Stimulated activated CD8-positive, alpha-beta memory T cell treated with anti-CD3 and anti-CD28 coated beads, Interleukin-15, amount 100 ng/mL, for 24 hours (primary cell): ENCODE results near the gene LRRC1.
"Not testable (repeated sequence)": the region's sequence is repeated elsewhere in the genome, so short reads cannot be mapped to it uniquely, and the experiment has no call there.

Experiments
- DNase-seq: peaks from one replicate; pipeline ENCODE4 v3.0.0-alpha.2; 2020; ENCODE audit warnings: low read depth

LRRC1 gene

GRCh38 chr6:53794720-53795339 is at the start of gene LRRC1:
LRRC1 (plus strand) TSS chr6:53795005; CDS start chr6:53795257, 252 bp downstream.
- peak; percentile 73 for DNase-seq

GRCh38 chr6:53746442-53747103 is 48.2 kb upstream of the LRRC1 start:
- no peak for DNase-seq

GRCh38 chr6:53750052-53750650 is 44.7 kb upstream of the LRRC1 start:
- no peak for DNase-seq

GRCh38 chr6:53751417-53751816 is 43.4 kb upstream of the LRRC1 start:
- no peak for DNase-seq

- no peak for DNase-seq
Observed at GRCh38 chr6:53752440-53752839, 42.4 kb upstream of the LRRC1 start.

- DNase-seq: no peak
Observed at GRCh38 chr6:53752856-53753255, 41.9 kb upstream of the LRRC1 start.

- DNase-seq: no peak
Observed at GRCh38 chr6:53754330-53754729, 40.5 kb upstream of the LRRC1 start.

GRCh38 chr6:53756396-53756795 is 38.4 kb upstream of the LRRC1 start:
- no peak for DNase-seq

- DNase-seq: no peak
Observed at GRCh38 chr6:53758496-53758895, 36.3 kb upstream of the LRRC1 start.

- no peak for DNase-seq
Observed at GRCh38 chr6:53761036-53761435, 33.8 kb upstream of the LRRC1 start.

- DNase-seq: no peak
Observed at GRCh38 chr6:53765270-53765669, 29.5 kb upstream of the LRRC1 start.

- DNase-seq: no peak
Observed at GRCh38 chr6:53766930-53767329, 27.9 kb upstream of the LRRC1 start.

GRCh38 chr6:53767941-53768340 is 26.9 kb upstream of the LRRC1 start:
- DNase-seq: no peak

GRCh38 chr6:53768636-53769035 is 26.2 kb upstream of the LRRC1 start:
- no peak for DNase-seq

GRCh38 chr6:53770780-53771249 is 24.0 kb upstream of the LRRC1 start:
- DNase-seq: no peak

- DNase-seq: no peak
Observed at GRCh38 chr6:53771785-53772624, 22.8 kb upstream of the LRRC1 start.

GRCh38 chr6:53773044-53773696 is 21.6 kb upstream of the LRRC1 start:
- DNase-seq: no peak

GRCh38 chr6:53776152-53776551 is 18.7 kb upstream of the LRRC1 start:
- not testable (repeated sequence) for DNase-seq

- DNase-seq: not testable (repeated sequence)
Observed at GRCh38 chr6:53784991-53785390, 9.8 kb upstream of the LRRC1 start.

GRCh38 chr6:53786832-53787231 is 8.0 kb upstream of the LRRC1 start:
- no peak for DNase-seq

GRCh38 chr6:53790886-53791285 is 3.9 kb upstream of the LRRC1 start:
- DNase-seq: no peak

- no peak for DNase-seq
Observed at GRCh38 chr6:53792016-53792415, 2.8 kb upstream of the LRRC1 start.
